Measurements from ENCODE around the gene ABCF3. TPM values are rescaled to one million over a fixed set of nuclear protein-coding genes. Genes with fewer than 3 reads are reported as not detected.

The ABCF3 gene
- total RNA-seq, 1 experiment from 2014 or later: 68.8 TPM

- BruUV-seq (replicated peaks): no TSS peak
- no peak overlapping the region for H3K27ac Mint-ChIP-seq (ENCODE audit: unreplicated experiment)
- no peaks in the 10 kb centered on the region for H3K27me3 Mint-ChIP-seq (ENCODE audit: insufficient read depth, unreplicated experiment)
- ChIA-PET CTCF (no interaction called here), POLR2A (no interaction called here)
- no peaks in the 10 kb centered on the region for H3K9me3 ChIP-seq
- no peaks in the 10 kb centered on the region for H3K27me3 ChIP-seq (replicated peaks; ENCODE audit: control insufficient read depth, insufficient read depth, low read length)
- H3K4me1 ChIP-seq: no peaks in the 10 kb centered on the region
- intact Hi-C loops (cut with micrococcal nuclease; ENCODE audit: unreplicated experiment): no loop called here
- no peak for TF ChIP-seq CTCF (IDR thresholded peaks at IDR 0.05; ENCODE audit: insufficient read depth in 1 of 2, low read depth in 1 of 2, low read length in 1 of 2, severe bottlenecking in 1 of 2, unreplicated experiment in 1 of 2)
- no peak overlapping the region for H3K4me3 Mint-ChIP-seq (ENCODE audit: unreplicated experiment)
- no peaks in the 10 kb centered on the region for H3K4me1 Mint-ChIP-seq (ENCODE audit: low read depth, unreplicated experiment)
- DNase-seq: no peak
- no peak overlapping the region for H3K4me3 ChIP-seq (ENCODE audit: low read depth, low read length)
- peaks cover 26% of the 10 kb centered on the region for H3K36me3 Mint-ChIP-seq (ENCODE audit: insufficient read depth, unreplicated experiment)
- no peaks in the 10 kb centered on the region for H3K9me3 Mint-ChIP-seq (ENCODE audit: unreplicated experiment)
- H3K36me3 ChIP-seq (ENCODE audit: control insufficient read depth, insufficient read depth, low read length): peaks cover 3% of the 10 kb centered on the region; the same call in 1 of the 2 replicates
These were observed 12.5 kb downstream of the ABCF3 start for GRCh38 chr3:184198509-184198908.

- intact Hi-C loops (cut with micrococcal nuclease; ENCODE audit: unreplicated experiment): no loop called here
- H3K9me3 ChIP-seq: no peaks in the 10 kb centered on the region
- no peaks in the 10 kb centered on the region for H3K27me3 ChIP-seq (replicated peaks; ENCODE audit: control insufficient read depth, insufficient read depth, low read length)
- Mint-ChIP-seq H3K27ac (ENCODE audit: unreplicated experiment) (no peak overlapping the region), H3K4me3 (ENCODE audit: unreplicated experiment) (no peak overlapping the region), H3K36me3 (ENCODE audit: insufficient read depth, unreplicated experiment) (peaks cover 8% of the 10 kb centered on the region), H3K4me1 (ENCODE audit: low read depth, unreplicated experiment) (no peaks in the 10 kb centered on the region), H3K27me3 (ENCODE audit: insufficient read depth, unreplicated experiment) (peaks cover 3% of the 10 kb centered on the region), H3K9me3 (ENCODE audit: unreplicated experiment) (no peaks in the 10 kb centered on the region)
- POLR2A ChIA-PET: no interaction called here
- DNase-seq: no peak
- no peak overlapping the region for H3K4me3 ChIP-seq (ENCODE audit: low read depth, low read length)
- CTCF ChIA-PET: no interaction called here
- H3K4me1 ChIP-seq: no peaks in the 10 kb centered on the region
- no TSS peak for BruUV-seq (replicated peaks)
- no peaks in the 10 kb centered on the region for H3K36me3 ChIP-seq (ENCODE audit: control insufficient read depth, insufficient read depth, low read length)
- TF ChIP-seq CTCF (IDR thresholded peaks at IDR 0.05; ENCODE audit: insufficient read depth in 1 of 2, low read depth in 1 of 2, low read length in 1 of 2, severe bottlenecking in 1 of 2, unreplicated experiment in 1 of 2): no peak
These were observed 14.8 kb downstream of the ABCF3 start for GRCh38 chr3:184200825-184201224.

GRCh38 chr3:184203526-184203925 is 17.5 kb downstream of the ABCF3 start:
- Mint-ChIP-seq H3K27me3 (ENCODE audit: insufficient read depth, unreplicated experiment) (peaks cover 11% of the 10 kb centered on the region), H3K36me3 (ENCODE audit: insufficient read depth, unreplicated experiment) (no peaks in the 10 kb centered on the region), H3K4me1 (ENCODE audit: low read depth, unreplicated experiment) (no peaks in the 10 kb centered on the region), H3K4me3 (ENCODE audit: unreplicated experiment) (no peak overlapping the region), H3K27ac (ENCODE audit: unreplicated experiment) (no peak overlapping the region), H3K9me3 (ENCODE audit: unreplicated experiment) (no peaks in the 10 kb centered on the region)
- H3K4me1 ChIP-seq: no peaks in the 10 kb centered on the region
- no peaks in the 10 kb centered on the region for H3K36me3 ChIP-seq (ENCODE audit: control insufficient read depth, insufficient read depth, low read length)
- no peaks in the 10 kb centered on the region for H3K9me3 ChIP-seq
- H3K4me3 ChIP-seq (ENCODE audit: low read depth, low read length): no peak overlapping the region
- TF ChIP-seq CTCF (IDR thresholded peaks at IDR 0.05; ENCODE audit: insufficient read depth in 1 of 2, low read depth in 1 of 2, low read length in 1 of 2, severe bottlenecking in 1 of 2, unreplicated experiment in 1 of 2): no peak
- POLR2A ChIA-PET: no interaction called here
- CTCF ChIA-PET: no interaction called here
- H3K27me3 ChIP-seq (replicated peaks; ENCODE audit: control insufficient read depth, insufficient read depth, low read length): no peaks in the 10 kb centered on the region
- no TSS peak for BruUV-seq (replicated peaks)
- intact Hi-C loops (cut with micrococcal nuclease; ENCODE audit: unreplicated experiment): no loop called here
- DNase-seq: no peak
